Measurements from ENCODE around the gene TBC1D26.
A peak's percentile ranks its signal among the peaks of the same experiment; 100 is the strongest.
"Not testable (repeated sequence)": the region's sequence is repeated elsewhere in the genome, so short reads cannot be mapped to it uniquely, and the experiment has no call there.

The TBC1D26 gene

GRCh38 chr17:15731900-15732299 lies at the start of gene TBC1D26:
TBC1D26 (plus strand) TSS chr17:15732283; CDS start chr17:15735349, 3,066 bp downstream.
- not testable (repeated sequence) for DNase-seq (ENCODE audit: low read depth); H3K4me3 ChIP-seq (ENCODE audit: control insufficient read depth, low read depth, low read length)

- not testable (repeated sequence) for H3K4me3 ChIP-seq (ENCODE audit: control insufficient read depth, low read depth, low read length); DNase-seq (ENCODE audit: low read depth)
These were observed 48.9 kb upstream of the TBC1D26 start for GRCh38 chr17:15683135-15683534.

- H3K4me3 ChIP-seq (ENCODE audit: control insufficient read depth, low read depth, low read length) = peak within 1 kb of the TSS; percentile 63
- DNase-seq (ENCODE audit: low read depth) = peak; percentile 40
These were observed 48.1 kb upstream of the TBC1D26 start, which contains the start of gene TRIM16 for GRCh38 chr17:15683824-15684478. TRIM16 (minus strand) TSS chr17:15684311; CDS start chr17:15651609, 32,702 bp downstream.

GRCh38 chr17:15687494-15687893 lies 44.6 kb upstream of the TBC1D26 start:
- not testable (repeated sequence) for DNase-seq (ENCODE audit: low read depth); H3K4me3 ChIP-seq (ENCODE audit: control insufficient read depth, low read depth, low read length)

- not testable (repeated sequence) for DNase-seq (ENCODE audit: low read depth)
- peak overlapping the region; percentile 48 for H3K4me3 ChIP-seq (ENCODE audit: control insufficient read depth, low read depth, low read length)
These were observed 33.1 kb upstream of the TBC1D26 start for GRCh38 chr17:15698967-15699366.

- peak within 1 kb of the TSS; percentile 48 for H3K4me3 ChIP-seq (ENCODE audit: control insufficient read depth, low read depth, low read length)
- peak; percentile 98 for DNase-seq (ENCODE audit: low read depth)
These were observed 32.6 kb upstream of the TBC1D26 start, which contains the start of gene ZNF286A for GRCh38 chr17:15699413-15699924. ZNF286A (plus strand) TSS chr17:15699752; CDS start chr17:15700330, 578 bp downstream.

- DNase-seq (ENCODE audit: low read depth) = not testable (repeated sequence)
- H3K4me3 ChIP-seq (ENCODE audit: control insufficient read depth, low read depth, low read length) = peak overlapping the region; percentile 48
These were observed 32.1 kb upstream of the TBC1D26 start for GRCh38 chr17:15699937-15700336.

GRCh38 chr17:15704239-15704638 lies 27.8 kb upstream of the TBC1D26 start:
- not testable (repeated sequence) for H3K4me3 ChIP-seq (ENCODE audit: control insufficient read depth, low read depth, low read length); DNase-seq (ENCODE audit: low read depth)

GRCh38 chr17:15704813-15705212 lies 27.3 kb upstream of the TBC1D26 start:
- DNase-seq (ENCODE audit: low read depth); H3K4me3 ChIP-seq (ENCODE audit: control insufficient read depth, low read depth, low read length): not testable (repeated sequence)

GRCh38 chr17:15708879-15709278 lies 23.2 kb upstream of the TBC1D26 start:
- DNase-seq (ENCODE audit: low read depth); H3K4me3 ChIP-seq (ENCODE audit: control insufficient read depth, low read depth, low read length): not testable (repeated sequence)

- not testable (repeated sequence) for DNase-seq (ENCODE audit: low read depth); H3K4me3 ChIP-seq (ENCODE audit: control insufficient read depth, low read depth, low read length)
These were observed 15.2 kb upstream of the TBC1D26 start for GRCh38 chr17:15716601-15717563.

- not testable (repeated sequence) for H3K4me3 ChIP-seq (ENCODE audit: control insufficient read depth, low read depth, low read length); DNase-seq (ENCODE audit: low read depth)
These were observed 1.5 kb upstream of the TBC1D26 start for GRCh38 chr17:15730535-15730934.

GRCh38 chr17:15733174-15733789 lies 1.2 kb downstream of the TBC1D26 start:
- not testable (repeated sequence) for DNase-seq (ENCODE audit: low read depth); H3K4me3 ChIP-seq (ENCODE audit: control insufficient read depth, low read depth, low read length)

GRCh38 chr17:15736578-15736977 lies 4.5 kb downstream of the TBC1D26 start:
- H3K4me3 ChIP-seq (ENCODE audit: control insufficient read depth, low read depth, low read length); DNase-seq (ENCODE audit: low read depth): not testable (repeated sequence)
